ENCODE results near the gene GMNC. TPM values are rescaled to one million over a fixed set of nuclear protein-coding genes. Genes with fewer than 3 reads are reported as not detected.

The GMNC gene
- total and polyA plus RNA-seq, 12 donors = 0.17 to 0.18 TPM; not detected in 10

- no peak for TF ChIP-seq CTCF (IDR thresholded peaks at IDR 0.05)
- no peaks in the 10 kb centered on the region for H3K9me3 ChIP-seq (replicated peaks in 1 of 3)
- no peaks in the 10 kb centered on the region for H3K27me3 ChIP-seq
- H3K4me3 ChIP-seq = no peak overlapping the region
- H3K4me1 ChIP-seq (replicated peaks in 1 of 2) = peaks cover 0 to 7% of the 10 kb centered on the region in 2 donors
- intact Hi-C loops (cut with DNase I) = no loop called here
- DNase-seq = no peak
- no peaks in the 10 kb centered on the region for H3K36me3 ChIP-seq (replicated peaks in 1 of 2)
- 79 to 83% (median 81%) methylated on average over 2 of the region's 2 CpGs for WGBS, 4 donors
- no peak overlapping the region for H3K27ac ChIP-seq
Measured at GRCh38 chr3:190867071-190867470, 4.6 kb upstream of the GMNC start.

DNA sequence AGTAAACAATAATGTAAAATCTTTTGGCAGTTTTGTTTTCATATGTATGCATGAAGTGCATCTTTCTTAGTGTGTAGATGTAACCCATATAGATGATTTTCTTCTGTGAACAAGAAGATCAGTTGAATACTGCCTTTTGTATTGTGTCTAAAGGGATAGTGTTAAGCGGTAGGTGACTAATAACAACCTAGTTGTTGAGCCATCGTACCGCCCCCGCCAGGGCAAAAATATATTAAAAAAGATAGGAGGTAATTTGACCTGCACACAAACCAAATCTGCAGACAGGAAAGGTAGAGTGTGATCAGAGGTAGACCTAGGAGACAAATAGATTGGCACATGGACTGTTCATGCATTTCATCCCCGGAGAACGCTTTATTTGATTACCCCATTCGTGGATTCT is 3.3 kb upstream of the GMNC start:
- 59 to 71% (median 65%) methylated on average over 7 of the region's 7 CpGs for WGBS, 4 donors
- Histone ChIP-seq H3K27me3 (no peaks in the 10 kb centered on the region), H3K4me1 (replicated peaks in 1 of 2) (peaks cover 0 to 7% of the 10 kb centered on the region in 2 donors), H3K27ac (no peak overlapping the region), H3K9me3 (replicated peaks in 1 of 3) (no peaks in the 10 kb centered on the region), H3K36me3 (replicated peaks in 1 of 2) (no peaks in the 10 kb centered on the region), H3K4me3 (no peak overlapping the region)
- DNase-seq = no peak
- TF ChIP-seq POLR2A (IDR thresholded peaks at IDR 0.05) (no peak), CTCF (IDR thresholded peaks at IDR 0.05) (no peak)
- intact Hi-C loops (cut with DNase I) = no loop called here

DNA sequence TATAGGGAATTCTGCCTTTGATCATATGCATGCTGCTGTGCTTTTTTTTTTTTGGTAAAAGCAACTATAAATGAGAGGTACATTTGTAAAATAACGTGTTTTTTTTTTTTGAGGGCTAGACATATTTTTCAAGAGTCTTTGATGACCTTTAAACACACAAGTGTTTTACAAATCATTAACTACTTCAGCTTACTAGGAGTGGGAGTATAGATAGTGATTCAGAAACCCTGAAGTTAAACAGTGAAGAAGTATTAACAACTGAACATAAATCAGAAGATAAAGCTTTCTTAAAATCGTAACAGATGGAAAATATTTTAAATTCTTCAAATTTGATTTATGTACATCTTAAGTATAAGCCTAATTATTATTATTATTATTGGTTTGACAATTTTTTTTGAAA is 2.9 kb upstream of the GMNC start:
- H3K4me3 ChIP-seq = no peak overlapping the region
- peaks cover 0 to 7% of the 10 kb centered on the region in 2 donors for H3K4me1 ChIP-seq (replicated peaks in 1 of 2)
- TF ChIP-seq POLR2A (IDR thresholded peaks at IDR 0.05) = no peak
- no peak for DNase-seq
- no peaks in the 10 kb centered on the region for H3K27me3 ChIP-seq
- no peak overlapping the region for H3K27ac ChIP-seq
- intact Hi-C loops (cut with DNase I) = no loop called here
- no peaks in the 10 kb centered on the region for H3K36me3 ChIP-seq (replicated peaks in 1 of 2)
- no peaks in the 10 kb centered on the region for H3K9me3 ChIP-seq (replicated peaks in 1 of 3)
- WGBS, 4 donors = 40 to 60% (median 48%) methylated on average over 2 of the region's 2 CpGs

GRCh38 chr3:190864002-190864401 is 1.5 kb upstream of the GMNC start:
- Histone ChIP-seq H3K27me3 (no peaks in the 10 kb centered on the region), H3K27ac (no peak overlapping the region), H3K36me3 (replicated peaks in 1 of 2) (no peaks in the 10 kb centered on the region), H3K9me3 (replicated peaks in 1 of 3) (no peaks in the 10 kb centered on the region), H3K4me3 (no peak overlapping the region), H3K4me1 (replicated peaks in 1 of 2) (peaks cover 0 to 7% of the 10 kb centered on the region in 2 donors)
- no peak for DNase-seq
- intact Hi-C loops (cut with DNase I) = no loop called here
- TF ChIP-seq POLR2A (IDR thresholded peaks at IDR 0.05) (no peak), CTCF (IDR thresholded peaks at IDR 0.05) (no peak)

GRCh38 chr3:190863119-190863465 is 598 bp upstream of the GMNC start:
- TF ChIP-seq CTCF (IDR thresholded peaks at IDR 0.05) = no peak
- no peak for TF ChIP-seq POLR2A (IDR thresholded peaks at IDR 0.05)
- H3K27ac ChIP-seq = peak overlapping the region in 1 of 5 donors; percentile 55

More at GRCh38 chr3:190863119-190863465, 598 bp upstream of the GMNC start:
- H3K27me3 ChIP-seq = no peaks in the 10 kb centered on the region
- intact Hi-C loops (cut with DNase I) = no loop called here
- no peaks in the 10 kb centered on the region for H3K36me3 ChIP-seq (replicated peaks in 1 of 2)
- peaks cover 0 to 7% of the 10 kb centered on the region in 2 donors for H3K4me1 ChIP-seq (replicated peaks in 1 of 2)
- no peak for DNase-seq
- no peaks in the 10 kb centered on the region for H3K9me3 ChIP-seq (replicated peaks in 1 of 3)
- WGBS, 4 donors = 16 to 20% (median 18%) methylated on average over 5 to 6 of the region's 6 CpGs
- peak overlapping the region in 2 of 4 donors; percentile 12 to 83 for H3K4me3 ChIP-seq

Measured in adrenal gland (tissue), 12 donors.